ENCODE data around the gene MUC21.
"Not testable (repeated sequence)": the region's sequence is repeated elsewhere in the genome, so short reads cannot be mapped to it uniquely, and the experiment has no call there.

Gene MUC21

GRCh38 chr6:31010393-31011060, 27.0 kb downstream of the MUC21 start, which contains the start of gene MUC22:
MUC22 (plus strand) TSS chr6:31010474; CDS start chr6:31010707, 233 bp downstream.
- no peak for DNase-seq

- DNase-seq = no peak
Observed at GRCh38 chr6:31011153-31011552, 27.6 kb downstream of the MUC21 start.

- DNase-seq = no peak
Observed at GRCh38 chr6:31016659-31017299, 33.3 kb downstream of the MUC21 start.

GRCh38 chr6:31017436-31017835, 33.9 kb downstream of the MUC21 start:
- DNase-seq = not testable (repeated sequence)

- no peak for DNase-seq
Observed at GRCh38 chr6:31020057-31020456, 36.5 kb downstream of the MUC21 start.

GRCh38 chr6:31020631-31021255, 37.2 kb downstream of the MUC21 start:
- not testable (repeated sequence) for DNase-seq

- not testable (repeated sequence) for DNase-seq
Observed at GRCh38 chr6:31021705-31022531, 38.4 kb downstream of the MUC21 start.

GRCh38 chr6:31025595-31025994, 42.1 kb downstream of the MUC21 start:
- no peak for DNase-seq

- DNase-seq = no peak
Observed at GRCh38 chr6:31031095-31031494, 47.6 kb downstream of the MUC21 start.

GRCh38 chr6:31033075-31033474, 49.6 kb downstream of the MUC21 start:
- DNase-seq = no peak

- DNase-seq = no peak
Observed at GRCh38 chr6:31035862-31036497, 52.5 kb downstream of the MUC21 start.

GRCh38 chr6:31037169-31037568, 53.7 kb downstream of the MUC21 start:
- DNase-seq = no peak

- DNase-seq = no peak
Observed at GRCh38 chr6:31037682-31038081, 54.2 kb downstream of the MUC21 start.

GRCh38 chr6:31038559-31038958, 55.0 kb downstream of the MUC21 start:
- DNase-seq = no peak

All from NCI-H526 treated with DMSO at 0.1 percent for 48 hours (cell line).